Central memory CD8-positive, alpha-beta T cell (primary cell): Measurements from ENCODE around the gene MYRFL.
"Not testable (repeated sequence)": the region's sequence is repeated elsewhere in the genome, so short reads cannot be mapped to it uniquely, and the experiment has no call there.

Experiments used
- ATAC-seq: fragments of 150-1000 bp; cut with Tn5 transposase; replicated peaks from 2 replicates; pipeline ENCODE4 v1.10.0; 2022; ENCODE audit warnings: mild to moderate bottlenecking, moderate FRiP score, moderate number of reproducible peaks; ENCODE audit not compliant: poor library complexity, severe bottlenecking; ENCODE audit errors: extremely low read depth
- DNase-seq, 2 donors: peaks; one replicate each; pipeline ENCODE4 v3.0.0; 2021; ENCODE audit warnings: low spot score in 2 of 2
- H3K27ac Mint-ChIP-seq: one replicate; pipeline ENCODE4 v1.8.0; 2022; ENCODE audit warnings: low read depth, mild to moderate bottlenecking, moderate library complexity, mixed read lengths
- H3K27me3 Mint-ChIP-seq: one replicate; pipeline ENCODE4 v1.8.0; 2022; ENCODE audit warnings: mixed read lengths
- H3K36me3 Mint-ChIP-seq: one replicate; pipeline ENCODE4 v1.8.0; 2022; ENCODE audit warnings: mild to moderate bottlenecking, moderate library complexity, mixed read lengths; ENCODE audit not compliant: insufficient read depth
- H3K4me1 Mint-ChIP-seq: one replicate; pipeline ENCODE4 v1.8.0; 2022; ENCODE audit warnings: mixed read lengths
- H3K4me3 Mint-ChIP-seq: one replicate; pipeline ENCODE4 v1.8.0; 2022; ENCODE audit warnings: mild to moderate bottlenecking, moderate library complexity, mixed read lengths
- H3K9me3 Mint-ChIP-seq: one replicate; pipeline ENCODE4 v1.8.0; 2022; ENCODE audit warnings: mixed read lengths

MYRFL gene

GRCh38 chr12:69991690-69992288 is 166.8 kb downstream of the MYRFL start:
- no peaks in the 10 kb centered on the region for H3K4me1 Mint-ChIP-seq
- no peaks in the 10 kb centered on the region for H3K36me3 Mint-ChIP-seq
- no peak overlapping the region for H3K4me3 Mint-ChIP-seq
- ATAC-seq: no peak
- peaks cover 11% of the 10 kb centered on the region for H3K27me3 Mint-ChIP-seq
- DNase-seq: no peak
- peaks cover 6% of the 10 kb centered on the region for H3K9me3 Mint-ChIP-seq
- H3K27ac Mint-ChIP-seq: no peak overlapping the region

DNA sequence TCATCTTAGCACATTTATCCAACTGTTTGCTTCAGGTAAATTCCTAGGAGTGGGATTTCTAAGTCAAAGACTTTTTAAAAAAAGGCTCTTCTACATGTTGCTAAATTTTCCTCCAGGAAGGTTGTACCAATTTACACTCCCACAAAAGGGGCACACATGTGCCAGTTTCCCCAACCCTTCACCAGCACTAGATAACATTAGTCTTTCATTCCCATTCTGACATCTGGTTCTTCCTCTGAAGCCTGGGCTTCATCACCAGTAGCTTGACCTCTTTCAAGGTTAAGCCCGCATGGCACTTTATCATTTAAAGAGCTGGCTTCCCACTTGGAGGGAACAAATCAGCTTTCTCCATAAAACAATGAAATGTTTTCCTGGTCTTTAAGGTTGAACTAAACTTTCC is 168.4 kb downstream of the MYRFL start:
- Mint-ChIP-seq H3K36me3 (no peaks in the 10 kb centered on the region), H3K9me3 (peaks cover 6% of the 10 kb centered on the region), H3K4me1 (no peaks in the 10 kb centered on the region), H3K27me3 (peaks cover 17% of the 10 kb centered on the region), H3K27ac (no peak overlapping the region), H3K4me3 (no peak overlapping the region)
- ATAC-seq (no peak), DNase-seq (no peak)

DNA sequence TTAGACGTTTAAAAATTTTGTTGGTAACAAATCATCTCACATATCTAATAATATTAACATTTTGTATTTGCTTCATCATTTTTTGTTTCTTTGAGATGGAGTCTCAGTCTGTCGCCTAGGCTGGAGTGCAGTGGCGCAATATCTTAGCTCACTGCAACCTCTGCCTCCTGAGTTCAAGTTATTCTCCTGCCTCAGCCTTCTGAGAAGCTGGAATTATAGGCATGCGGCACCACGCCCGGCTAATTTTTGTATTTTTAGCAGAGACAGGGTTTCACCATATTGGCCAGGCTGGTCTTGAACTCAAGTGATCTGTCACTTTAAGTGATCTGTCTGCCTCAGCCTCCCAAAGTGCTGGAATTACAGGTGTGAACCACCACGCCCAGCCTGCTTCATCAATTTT is 169.1 kb downstream of the MYRFL start:
- not testable (repeated sequence) for H3K4me3 Mint-ChIP-seq, H3K36me3 Mint-ChIP-seq, DNase-seq, ATAC-seq, H3K27ac Mint-ChIP-seq, H3K9me3 Mint-ChIP-seq, H3K4me1 Mint-ChIP-seq
- H3K27me3 Mint-ChIP-seq: peaks cover 17% of the 10 kb centered on the region

- Mint-ChIP-seq H3K27me3 (peaks cover 17% of the 10 kb centered on the region), H3K27ac (no peak overlapping the region), H3K36me3 (no peaks in the 10 kb centered on the region), H3K4me1 (no peaks in the 10 kb centered on the region), H3K4me3 (no peak overlapping the region), H3K9me3 (peaks cover 6% of the 10 kb centered on the region)
- no peak for DNase-seq
- ATAC-seq: no peak
Observed at GRCh38 chr12:69994724-69995173, 169.7 kb downstream of the MYRFL start.

- peaks cover 6% of the 10 kb centered on the region for H3K9me3 Mint-ChIP-seq
- H3K4me3 Mint-ChIP-seq: no peak overlapping the region
- no peaks in the 10 kb centered on the region for H3K36me3 Mint-ChIP-seq
- H3K4me1 Mint-ChIP-seq: no peaks in the 10 kb centered on the region
- H3K27me3 Mint-ChIP-seq: peaks cover 17% of the 10 kb centered on the region
- DNase-seq: no peak
- ATAC-seq: no peak
- H3K27ac Mint-ChIP-seq: no peak overlapping the region
Observed at GRCh38 chr12:69996241-69996640, 171.2 kb downstream of the MYRFL start.

DNA sequence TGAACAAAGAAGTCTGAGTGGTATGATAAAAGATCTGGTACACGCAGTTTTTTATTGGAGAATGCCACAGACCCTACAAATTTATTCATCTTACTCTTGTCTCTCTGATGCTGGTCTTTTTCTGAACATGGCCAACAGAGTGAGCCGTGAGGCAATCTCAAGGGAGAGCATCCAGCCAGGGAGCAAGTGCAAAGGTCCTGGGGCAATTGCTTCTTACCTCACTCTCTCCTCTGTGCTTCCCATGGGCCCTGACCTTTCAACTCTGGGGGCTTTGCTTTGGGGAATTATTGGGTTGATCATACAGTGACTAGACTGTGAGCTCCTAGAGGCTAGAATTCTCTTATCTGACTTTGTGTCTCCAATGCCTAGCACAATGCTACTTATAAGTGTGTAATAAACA is 171.7 kb downstream of the MYRFL start:
- Mint-ChIP-seq H3K27ac (no peak overlapping the region), H3K36me3 (no peaks in the 10 kb centered on the region), H3K9me3 (peaks cover 6% of the 10 kb centered on the region), H3K27me3 (peaks cover 17% of the 10 kb centered on the region), H3K4me3 (no peak overlapping the region), H3K4me1 (no peaks in the 10 kb centered on the region)
- DNase-seq (no peak), ATAC-seq (no peak)

GRCh38 chr12:69998011-69998410 is 173.0 kb downstream of the MYRFL start:
- Mint-ChIP-seq H3K9me3 (peaks cover 6% of the 10 kb centered on the region), H3K36me3 (no peaks in the 10 kb centered on the region), H3K27me3 (peaks cover 17% of the 10 kb centered on the region), H3K4me1 (no peaks in the 10 kb centered on the region), H3K4me3 (no peak overlapping the region), H3K27ac (no peak overlapping the region)
- DNase-seq: no peak
- no peak for ATAC-seq

- H3K4me3 Mint-ChIP-seq: no peak overlapping the region
- no peak overlapping the region for H3K27ac Mint-ChIP-seq
- DNase-seq (no peak), ATAC-seq (no peak)
- peaks cover 17% of the 10 kb centered on the region for H3K27me3 Mint-ChIP-seq
- no peaks in the 10 kb centered on the region for H3K36me3 Mint-ChIP-seq
- H3K9me3 Mint-ChIP-seq: no peaks in the 10 kb centered on the region
- no peaks in the 10 kb centered on the region for H3K4me1 Mint-ChIP-seq
Observed at GRCh38 chr12:69998922-69999321, 173.9 kb downstream of the MYRFL start.

DNA sequence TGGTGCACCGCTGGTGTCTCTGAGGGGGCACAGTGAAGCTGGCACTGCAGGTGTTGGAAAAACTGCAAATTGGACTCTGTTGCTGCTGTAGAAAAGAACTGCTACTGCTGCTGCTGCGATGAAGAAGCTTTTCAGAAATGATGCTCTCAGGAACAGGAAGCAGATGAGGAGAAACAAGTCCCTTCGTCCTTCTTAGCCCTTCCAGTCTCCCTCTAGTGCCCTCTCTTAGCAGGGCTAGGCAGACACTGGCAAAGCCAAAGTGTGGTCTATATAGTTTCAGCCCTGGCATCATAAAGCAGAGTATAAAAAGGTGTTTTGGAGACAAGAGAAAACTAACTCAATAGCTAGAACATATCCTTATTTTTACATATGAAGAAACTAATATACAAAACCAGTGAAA is 174.5 kb downstream of the MYRFL start:
- Mint-ChIP-seq H3K36me3 (no peaks in the 10 kb centered on the region), H3K9me3 (no peaks in the 10 kb centered on the region), H3K27ac (no peak overlapping the region), H3K27me3 (peaks cover 17% of the 10 kb centered on the region), H3K4me1 (no peaks in the 10 kb centered on the region), H3K4me3 (no peak overlapping the region)
- DNase-seq (no peak), ATAC-seq (no peak)

DNA sequence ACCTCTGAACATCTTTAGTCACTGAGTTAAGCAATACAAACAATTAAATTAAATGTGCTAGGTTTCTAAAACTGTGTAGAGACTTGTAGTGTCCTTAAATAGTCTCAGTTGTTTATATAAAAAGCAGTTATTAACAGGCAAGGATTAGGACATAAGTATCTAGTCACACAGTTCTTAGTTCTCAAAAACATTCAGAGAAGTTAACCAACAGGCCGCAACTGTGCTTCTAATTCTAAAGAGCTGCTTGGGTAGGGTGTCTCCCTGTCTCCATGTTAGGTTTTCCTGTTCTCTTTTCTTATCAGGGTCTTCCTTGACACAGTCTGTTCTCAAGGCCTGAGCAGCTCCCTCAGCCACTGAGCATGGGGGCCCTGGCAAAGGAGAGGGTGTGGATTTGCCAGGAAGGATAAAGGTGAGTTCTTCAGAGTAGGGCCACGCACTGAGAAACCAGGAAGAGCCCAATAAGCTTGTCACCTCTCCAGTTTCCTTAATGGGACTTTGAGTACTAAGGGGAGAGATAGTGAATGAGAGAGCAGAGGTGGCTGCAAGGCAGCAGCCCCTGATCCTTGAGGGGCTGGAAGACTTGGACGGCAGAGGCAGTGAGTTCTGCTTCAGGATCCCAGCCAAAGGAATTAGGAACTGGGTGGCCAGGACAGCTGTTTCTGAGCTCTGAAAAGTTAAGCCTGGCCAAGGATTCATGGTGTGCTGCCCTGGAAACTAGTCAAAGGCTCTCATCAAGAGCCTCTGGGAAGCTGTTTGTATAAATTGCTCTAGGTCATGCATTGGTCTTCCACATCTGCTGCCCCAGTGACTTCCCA is 177.3 kb downstream of the MYRFL start:
- Mint-ChIP-seq H3K27ac (no peak overlapping the region), H3K4me1 (no peaks in the 10 kb centered on the region), H3K9me3 (no peaks in the 10 kb centered on the region), H3K36me3 (no peaks in the 10 kb centered on the region), H3K4me3 (no peak overlapping the region), H3K27me3 (peaks cover under 1% of the 10 kb centered on the region)
- DNase-seq (no peak), ATAC-seq (no peak)

DNA sequence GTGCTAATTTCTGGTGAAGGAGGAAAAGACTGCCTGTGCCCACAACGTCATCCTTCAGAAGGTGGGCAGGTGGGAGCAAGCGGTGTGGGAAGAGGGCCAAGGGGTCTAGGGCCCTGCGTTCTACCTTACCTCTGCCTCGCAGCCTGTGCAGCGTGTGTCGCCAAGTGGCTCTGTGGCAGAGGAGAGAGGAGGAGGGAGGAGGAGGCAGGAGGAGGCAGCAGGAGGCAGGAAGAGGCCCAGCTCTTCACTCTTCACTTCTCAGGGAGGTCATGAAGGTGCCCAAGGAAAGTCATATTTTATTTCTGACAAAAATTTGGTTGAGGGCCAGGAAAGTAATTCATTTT is 177.9 kb downstream of the MYRFL start:
- H3K27ac Mint-ChIP-seq: no peak overlapping the region
- H3K4me3 Mint-ChIP-seq: no peak overlapping the region
- H3K4me1 Mint-ChIP-seq: no peaks in the 10 kb centered on the region
- DNase-seq (no peak), ATAC-seq (no peak)
- H3K9me3 Mint-ChIP-seq: no peaks in the 10 kb centered on the region
- no peaks in the 10 kb centered on the region for H3K27me3 Mint-ChIP-seq
- H3K36me3 Mint-ChIP-seq: no peaks in the 10 kb centered on the region

- Mint-ChIP-seq H3K9me3 (peaks cover 6% of the 10 kb centered on the region), H3K4me3 (no peak overlapping the region), H3K27me3 (peaks cover 17% of the 10 kb centered on the region), H3K27ac (no peak overlapping the region), H3K36me3 (no peaks in the 10 kb centered on the region), H3K4me1 (no peaks in the 10 kb centered on the region)
- ATAC-seq (no peak), DNase-seq (no peak)
Observed at GRCh38 chr12:70005864-70006618, 181.0 kb downstream of the MYRFL start.

DNA sequence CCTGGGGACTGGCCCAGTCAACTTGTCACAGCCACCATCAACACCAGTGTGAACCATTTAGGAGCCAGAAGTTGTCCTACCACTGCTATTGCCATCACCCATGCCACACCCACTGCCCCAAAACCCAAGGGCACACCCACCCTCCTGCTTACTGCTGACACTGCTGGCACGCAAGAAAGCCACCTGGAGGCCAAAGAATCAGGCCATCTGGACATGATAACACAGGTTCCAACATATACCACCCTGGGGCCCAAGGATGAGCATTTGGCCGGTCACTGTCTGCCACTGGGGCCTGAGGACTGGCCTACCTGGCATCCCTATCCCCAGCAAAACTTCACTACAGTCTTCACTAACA is 181.6 kb downstream of the MYRFL start:
- H3K4me3 Mint-ChIP-seq: no peak overlapping the region
- no peaks in the 10 kb centered on the region for H3K36me3 Mint-ChIP-seq
- H3K4me1 Mint-ChIP-seq: no peaks in the 10 kb centered on the region
- no peak overlapping the region for H3K27ac Mint-ChIP-seq
- peaks cover 10% of the 10 kb centered on the region for H3K9me3 Mint-ChIP-seq
- ATAC-seq (no peak), DNase-seq (no peak)
- peaks cover 23% of the 10 kb centered on the region for H3K27me3 Mint-ChIP-seq
